PC-9 (cell line): ENCODE measurements around the gene RASSF4. TPM values are rescaled to one million over a fixed set of nuclear protein-coding genes. Genes with fewer than 3 reads are reported as not detected.

Experiments
- BruUV-seq: library from RNA; stranded (reverse); fragments of 400-500 nt; replicated peaks from 2 replicates; lab custom pipeline; 2021; lab: Mats Ljungman, UMichigan
- CTCF ChIA-PET: fragments of 300-600 bp; sonication (Branson Sonifier 250); formaldehyde crosslinking; loops from one replicate; lab custom pipeline; 2022; ENCODE audit warnings: antibody characterized with exemption; lab: Charles Lee
- POLR2A ChIA-PET: fragments of 300-600 bp; sonication (Branson Sonifier 250); formaldehyde crosslinking; loops from one replicate; lab custom pipeline; 2022; ENCODE audit warnings: antibody characterized with exemption; ENCODE audit not compliant: unreplicated experiment; lab: Charles Lee
- DNase-seq, 2 experiments: peaks; one replicate each; pipeline versions ENCODE4 v3.0.0 to v3.0.0-alpha.2; 2015 to 2022; ENCODE audit warnings: mixed read lengths in 1 of 2
- H2AFZ ChIP-seq: fragments of 200-600 bp; sonication (generic); 2 replicates; pipeline ENCODE4 v1.8.1; 2017; ENCODE audit warnings: antibody characterized with exemption
- H3F3A ChIP-seq: fragments of 200-600 bp; sonication (generic); 2 replicates; pipeline ENCODE4 v1.8.1; 2017; ENCODE audit warnings: antibody characterized with exemption, mild to moderate bottlenecking, low read depth; ENCODE audit not compliant: insufficient read depth
- H3K27ac ChIP-seq: fragments of 200-600 bp; sonication (generic); 2 replicates; pipeline ENCODE4 v1.6.1; 2016; ENCODE audit warnings: mixed run types
- H3K27me3 ChIP-seq: fragments of 200-600 bp; sonication (generic); 2 replicates; pipeline ENCODE4 v1.6.1; 2016; ENCODE audit warnings: low read depth, mixed run types; ENCODE audit not compliant: insufficient read depth
- H3K36me3 ChIP-seq: fragments of 200-600 bp; sonication (generic); 2 replicates; pipeline ENCODE4 v1.6.1; 2016; ENCODE audit warnings: low read depth, mixed run types
- H3K4me1 ChIP-seq: fragments of 200-600 bp; sonication (generic); replicated peaks from 2 replicates; pipeline ENCODE4 v1.6.1; 2016; ENCODE audit warnings: mixed run types; ENCODE audit not compliant: insufficient read depth
- H3K4me2 ChIP-seq: fragments of 200-600 bp; sonication (generic); 2 replicates; pipeline ENCODE4 v1.6.1; 2017; ENCODE audit warnings: mixed run types
- H3K4me3 ChIP-seq: fragments of 200-600 bp; sonication (generic); 2 replicates; pipeline ENCODE4 v1.6.1; 2016; ENCODE audit warnings: mixed run types
- H3K79me2 ChIP-seq: fragments of 200-600 bp; sonication (generic); 2 replicates; pipeline ENCODE4 v1.6.1; 2017; ENCODE audit warnings: low read depth, mixed run types
- H3K9me2 ChIP-seq: fragments of 200-600 bp; sonication (generic); 2 replicates; pipeline ENCODE4 v1.8.1; 2017; ENCODE audit warnings: mild to moderate bottlenecking; ENCODE audit not compliant: insufficient read depth
- H3K9me3 ChIP-seq: fragments of 200-600 bp; sonication (generic); 2 replicates; pipeline ENCODE4 v1.8.1; 2016; ENCODE audit warnings: low read depth; ENCODE audit not compliant: insufficient read depth
- H4K20me1 ChIP-seq: fragments of 200-600 bp; sonication (generic); 2 replicates; pipeline ENCODE4 v1.8.1; 2017; ENCODE audit not compliant: insufficient read depth
- CTCF ChIP-seq: fragments of 200-600 bp; sonication (generic); conservative IDR thresholded peaks from 2 replicates; pipeline ENCODE4 v1.6.1; 2017; ENCODE audit warnings: mixed run types, antibody characterized with exemption, mild to moderate bottlenecking, moderate library complexity
- EZH2 ChIP-seq: fragments of 200-600 bp; sonication (generic); IDR thresholded peaks from 2 replicates; pipeline ENCODE4 v1.8.0; 2017; ENCODE audit warnings: antibody characterized with exemption, low read depth
- intact Hi-C: fragments of 100-400 bp; cut with micrococcal nuclease; formaldehyde crosslinking; loops from one replicate; pipeline ENCODE4 v1.10.0; 2022; ENCODE audit not compliant: unreplicated experiment
- total RNA-seq: library from RNA; stranded (reverse); gene quantifications from 2 replicates; pipeline ENCODE4 v1.2.3, GENCODE V29; 2021

RASSF4 gene
- total RNA-seq, 1 experiment from 2014 or later = 6.5 TPM

GRCh38 chr10:44961931-44962750, 2.5 kb downstream of the RASSF4 start:
- POLR2A ChIA-PET = no interaction called here
- no peak overlapping the region for H3K4me2 ChIP-seq
- TF ChIP-seq EZH2 (no peak), CTCF (no peak)

GRCh38 chr10:44962870-44963738, 3.5 kb downstream of the RASSF4 start:
- Histone ChIP-seq H4K20me1 (no peaks in the 10 kb centered on the region), H3K36me3 (no peaks in the 10 kb centered on the region), H3K9me2 (no peaks in the 10 kb centered on the region), H3K9me3 (no peaks in the 10 kb centered on the region), H3K4me2 (no peak overlapping the region), H3K79me2 (no peaks in the 10 kb centered on the region), H3K4me3 (no peak overlapping the region), H3K27ac (no peak overlapping the region), H2AFZ (no peak overlapping the region), H3F3A (peaks cover 22% of the 10 kb centered on the region; the same call in 1 of the 2 replicates), H3K4me1 (peaks cover 18% of the 10 kb centered on the region), H3K27me3 (no peaks in the 10 kb centered on the region)
- no peak; the same call in 1 of the 2 replicates for TF ChIP-seq CTCF
- no peak for TF ChIP-seq EZH2
- CTCF ChIA-PET = interaction anchor here (1.4 kb wide), 1 partner anchor 12 kb away, joined by 4 read pairs; no protein-coding TSS in a partner anchor
- intact Hi-C loops = loop anchor here (5.0 kb wide), 1 partner anchor 39 kb away; the partner anchor contains the start of gene ZNF22
- POLR2A ChIA-PET = no interaction called here
- no TSS peak for BruUV-seq
- no peak for DNase-seq

More at GRCh38 chr10:44961931-44962750, 2.5 kb downstream of the RASSF4 start:
- Histone ChIP-seq H3K4me1 (peaks cover 22% of the 10 kb centered on the region), H3K27ac (no peak overlapping the region), H3K4me3 (no peak overlapping the region), H3F3A (peaks cover 22% of the 10 kb centered on the region; the same call in 1 of the 2 replicates), H3K79me2 (no peaks in the 10 kb centered on the region), H3K27me3 (no peaks in the 10 kb centered on the region), H3K9me3 (no peaks in the 10 kb centered on the region), H4K20me1 (no peaks in the 10 kb centered on the region), H3K9me2 (no peaks in the 10 kb centered on the region), H3K36me3 (no peaks in the 10 kb centered on the region), H2AFZ (no peak overlapping the region)
- intact Hi-C loops = loop anchor here (5.0 kb wide), 1 partner anchor 40 kb away; the partner anchor contains the start of gene ZNF22
- no peak for DNase-seq
- no TSS peak for BruUV-seq
- CTCF ChIA-PET = no interaction called here
